Measurements from ENCODE around the gene SDF2.

DNA sequence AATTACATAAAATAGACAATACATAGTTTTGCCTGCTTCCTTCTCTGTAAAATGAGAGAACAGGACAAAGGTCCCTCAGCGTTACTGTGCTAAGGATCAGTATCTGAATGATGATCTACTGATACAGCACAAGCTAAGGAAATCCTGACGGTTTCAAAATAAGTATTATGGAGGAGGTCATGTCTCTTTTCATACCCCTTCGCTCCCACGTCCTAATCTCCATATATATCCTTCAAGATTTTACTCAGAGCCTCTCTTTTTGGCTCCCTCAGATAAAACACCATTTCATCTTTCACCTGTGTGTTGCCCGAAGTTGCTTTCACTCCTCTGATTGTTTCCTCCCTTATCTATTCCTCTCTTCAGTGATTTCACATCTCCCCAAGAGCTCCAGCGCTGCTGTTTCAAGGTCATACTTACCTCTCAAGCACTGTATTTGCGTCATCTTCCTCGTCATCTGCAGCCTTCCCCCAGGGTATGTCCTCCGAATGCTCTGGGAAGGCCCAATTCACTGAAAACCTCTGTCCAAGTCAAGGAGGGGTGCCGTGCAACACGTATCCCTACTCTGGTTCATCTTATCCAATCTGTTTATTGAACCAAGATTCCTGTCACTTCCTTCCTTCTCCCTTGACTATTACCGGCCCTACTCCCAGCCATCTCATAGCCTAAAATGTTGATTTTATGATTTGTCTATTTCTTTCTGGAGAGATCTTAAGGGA lies 15.5 kb downstream of the SDF2 start:
- TF ChIP-seq, protein P1, sequence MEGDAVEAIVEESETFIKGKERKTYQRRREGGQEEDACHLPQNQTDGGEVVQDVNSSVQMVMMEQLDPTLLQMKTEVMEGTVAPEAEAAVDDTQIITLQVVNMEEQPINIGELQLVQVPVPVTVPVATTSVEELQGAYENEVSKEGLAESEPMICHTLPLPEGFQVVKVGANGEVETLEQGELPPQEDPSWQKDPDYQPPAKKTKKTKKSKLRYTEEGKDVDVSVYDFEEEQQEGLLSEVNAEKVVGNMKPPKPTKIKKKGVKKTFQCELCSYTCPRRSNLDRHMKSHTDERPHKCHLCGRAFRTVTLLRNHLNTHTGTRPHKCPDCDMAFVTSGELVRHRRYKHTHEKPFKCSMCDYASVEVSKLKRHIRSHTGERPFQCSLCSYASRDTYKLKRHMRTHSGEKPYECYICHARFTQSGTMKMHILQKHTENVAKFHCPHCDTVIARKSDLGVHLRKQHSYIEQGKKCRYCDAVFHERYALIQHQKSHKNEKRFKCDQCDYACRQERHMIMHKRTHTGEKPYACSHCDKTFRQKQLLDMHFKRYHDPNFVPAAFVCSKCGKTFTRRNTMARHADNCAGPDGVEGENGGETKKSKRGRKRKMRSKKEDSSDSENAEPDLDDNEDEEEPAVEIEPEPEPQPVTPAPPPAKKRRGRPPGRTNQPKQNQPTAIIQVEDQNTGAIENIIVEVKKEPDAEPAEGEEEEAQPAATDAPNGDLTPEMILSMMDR (conservative IDR thresholded peaks at IDR 0.05 in 1 of 2, IDR thresholded peaks at IDR 0.05 in 1 of 2; ENCODE audit: extremely low read depth in 1 of 2, insufficient read depth in 1 of 2, low read depth in 1 of 2, low read length in 2 of 2): no peak
- TF ChIP-seq EZH2 (IDR thresholded peaks at IDR 0.05; ENCODE audit: borderline replicate concordance, low read length): no peak

Data from mammary epithelial cell (primary cell).